ENCODE measurements around the gene SBNO2.

The SBNO2 gene

DNA sequence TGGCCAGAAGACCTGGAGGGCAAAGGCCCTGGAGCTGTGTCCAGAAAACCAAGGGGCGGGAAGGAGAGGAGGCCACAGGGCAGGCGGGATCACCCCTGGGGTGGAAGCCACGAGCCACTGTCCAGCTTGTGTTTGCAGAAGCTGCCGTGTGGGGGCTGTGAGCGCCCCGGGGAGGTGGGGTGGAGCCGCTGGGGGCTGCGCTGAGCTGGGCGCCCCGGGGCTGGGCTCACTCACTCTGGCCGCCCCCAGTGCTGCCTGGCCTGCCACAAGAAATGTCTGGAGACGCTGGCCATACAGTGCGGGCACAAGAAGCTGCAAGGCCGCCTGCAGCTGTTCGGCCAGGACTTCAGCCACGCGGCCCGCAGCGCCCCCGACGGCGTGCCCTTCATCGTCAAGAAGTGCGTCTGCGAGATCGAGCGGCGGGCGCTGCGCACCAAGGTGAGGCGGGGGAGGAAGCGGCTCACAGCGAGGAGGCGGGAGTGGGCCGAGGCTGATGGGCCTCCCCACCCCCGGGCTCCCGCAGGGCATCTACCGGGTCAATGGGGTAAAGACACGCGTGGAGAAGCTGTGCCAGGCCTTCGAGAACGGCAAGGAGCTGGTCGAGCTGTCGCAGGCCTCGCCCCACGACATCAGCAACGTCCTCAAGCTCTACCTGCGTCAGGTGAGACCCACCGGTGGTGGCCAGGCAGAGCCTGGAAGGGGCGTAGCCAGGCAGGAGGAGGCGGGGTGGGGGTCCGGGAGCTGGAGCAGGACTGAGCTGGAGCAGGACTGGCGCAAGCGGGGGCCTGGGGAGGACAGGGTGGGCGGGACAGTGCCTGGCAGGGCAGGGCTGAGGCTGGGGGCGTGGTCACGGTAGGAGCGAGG, 92.5 kb downstream of the SBNO2 start:
- Histone ChIP-seq H3K4me3 (ENCODE audit: low read length in 2 of 2) (no peak overlapping the region), H3K4me1 (ENCODE audit: control insufficient read depth, insufficient read depth, low read length) (no peaks in the 10 kb centered on the region), H3K27me3 (ENCODE audit: control insufficient read depth in 1 of 2, insufficient read depth in 2 of 2, low read length in 2 of 2) (no peaks in the 10 kb centered on the region), H3K36me3 (ENCODE audit: control insufficient read depth in 2 of 2, insufficient read depth in 2 of 2, low read length in 2 of 2) (no peaks in the 10 kb centered on the region), H3K9me3 (ENCODE audit: control insufficient read depth in 2 of 2, low read length in 2 of 2) (no peaks in the 10 kb centered on the region), H3K9ac (ENCODE audit: low read length in 2 of 2) (no peak overlapping the region), H3K27ac (ENCODE audit: low read length) (no peak overlapping the region)

DNA sequence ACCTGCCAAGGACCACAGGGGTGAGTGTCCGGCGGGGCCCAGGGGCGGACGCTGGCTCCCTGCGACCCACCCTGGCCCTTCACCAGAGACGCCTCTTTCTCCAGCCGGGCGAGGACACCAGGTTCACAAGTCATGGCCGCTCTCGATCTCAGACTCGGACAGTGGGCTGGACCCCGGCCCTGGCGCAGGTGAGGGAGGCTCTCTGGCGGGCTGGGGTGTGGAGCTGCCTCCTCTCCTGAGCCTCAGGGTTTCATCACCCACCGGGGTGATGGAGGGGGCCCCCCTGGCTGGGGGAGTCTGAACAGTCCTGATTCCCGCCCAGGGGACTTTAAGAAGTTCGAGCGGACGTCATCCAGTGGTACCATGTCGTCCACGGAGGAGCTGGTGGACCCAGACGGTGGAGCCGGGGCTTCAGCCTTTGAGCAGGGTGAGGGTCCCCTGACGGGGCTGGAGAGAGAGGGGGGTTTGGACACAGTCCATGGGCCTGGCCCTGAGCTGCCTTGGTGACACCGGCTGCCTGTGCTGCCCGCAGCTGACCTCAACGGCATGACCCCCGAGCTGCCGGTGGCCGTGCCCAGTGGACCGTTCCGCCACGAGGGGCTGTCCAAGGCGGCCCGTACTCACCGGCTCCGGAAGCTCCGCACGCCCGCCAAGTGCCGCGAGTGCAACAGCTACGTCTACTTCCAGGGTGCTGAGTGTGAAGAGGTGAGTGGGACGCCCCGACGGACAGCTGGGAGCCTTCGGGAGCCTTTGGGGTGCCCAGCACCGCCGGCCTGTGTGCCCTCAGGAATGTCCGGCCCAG, 93.5 kb downstream of the SBNO2 start:
- Histone ChIP-seq H3K4me3 (ENCODE audit: low read length in 2 of 2) (no peak overlapping the region), H3K27me3 (ENCODE audit: control insufficient read depth in 1 of 2, insufficient read depth in 2 of 2, low read length in 2 of 2) (no peaks in the 10 kb centered on the region), H3K9ac (ENCODE audit: low read length in 2 of 2) (no peak overlapping the region), H3K4me1 (ENCODE audit: control insufficient read depth, insufficient read depth, low read length) (no peaks in the 10 kb centered on the region), H3K9me3 (ENCODE audit: control insufficient read depth in 2 of 2, low read length in 2 of 2) (no peaks in the 10 kb centered on the region), H3K27ac (ENCODE audit: low read length) (no peak overlapping the region), H3K36me3 (ENCODE audit: control insufficient read depth in 2 of 2, insufficient read depth in 2 of 2, low read length in 2 of 2) (no peaks in the 10 kb centered on the region)

DNA sequence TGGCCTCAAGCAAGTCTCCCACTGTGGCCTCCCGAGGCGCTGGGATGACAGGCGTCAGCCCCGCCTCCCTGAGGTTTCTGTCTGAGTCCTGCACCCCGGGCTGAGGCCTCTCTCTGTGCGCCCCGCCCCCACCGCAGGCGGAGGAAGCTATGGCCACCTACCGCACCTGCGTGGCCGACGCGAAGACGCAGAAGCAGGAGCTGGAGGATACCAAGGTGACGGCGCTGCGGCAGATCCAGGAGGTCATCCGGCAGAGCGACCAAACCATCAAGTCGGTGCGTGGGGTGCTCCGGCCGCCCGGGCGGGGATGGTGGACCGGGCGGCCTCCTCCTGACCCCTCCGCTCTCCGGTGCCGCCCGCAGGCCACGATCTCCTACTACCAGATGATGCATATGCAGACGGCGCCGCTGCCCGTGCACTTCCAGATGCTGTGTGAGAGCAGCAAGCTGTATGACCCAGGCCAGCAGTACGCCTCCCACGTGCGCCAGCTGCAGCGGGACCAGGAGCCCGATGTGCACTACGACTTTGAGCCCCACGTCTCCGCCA, 94.4 kb downstream of the SBNO2 start:
- H3K4me3 ChIP-seq (ENCODE audit: low read length in 2 of 2), result no peak overlapping the region
- H3K27ac ChIP-seq (ENCODE audit: low read length), result no peak overlapping the region
- no peaks in the 10 kb centered on the region for H3K36me3 ChIP-seq (ENCODE audit: control insufficient read depth in 2 of 2, insufficient read depth in 2 of 2, low read length in 2 of 2)
- no peak overlapping the region for H3K9ac ChIP-seq (ENCODE audit: low read length in 2 of 2)
- H3K9me3 ChIP-seq (ENCODE audit: control insufficient read depth in 2 of 2, low read length in 2 of 2), result no peaks in the 10 kb centered on the region
- H3K4me1 ChIP-seq (ENCODE audit: control insufficient read depth, insufficient read depth, low read length), result peaks cover 2% of the 10 kb centered on the region
- H3K27me3 ChIP-seq (ENCODE audit: control insufficient read depth in 1 of 2, insufficient read depth in 2 of 2, low read length in 2 of 2), result no peaks in the 10 kb centered on the region

DNA sequence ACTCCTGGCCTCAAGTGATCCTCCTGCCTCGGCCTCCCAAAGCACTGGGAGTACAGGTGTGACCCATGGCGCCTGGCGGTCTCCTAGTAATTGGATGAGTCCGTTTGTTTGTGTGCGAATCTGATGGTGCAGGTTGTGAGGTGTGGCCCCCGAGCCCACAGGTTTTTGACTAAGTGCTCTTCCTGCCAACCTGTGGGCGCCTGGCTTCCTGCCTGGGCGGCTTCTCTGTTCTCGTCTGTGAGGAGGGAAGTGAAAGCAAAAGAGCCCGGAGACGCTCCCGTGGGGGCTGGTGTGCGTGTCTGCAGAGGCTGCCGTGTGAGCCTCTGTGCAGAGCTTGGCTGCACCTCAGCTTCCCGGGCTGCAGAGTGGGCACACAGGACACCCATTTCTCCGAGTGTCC, 97.1 kb downstream of the SBNO2 start:
- no peaks in the 10 kb centered on the region for H3K9me3 ChIP-seq (ENCODE audit: control insufficient read depth in 2 of 2, low read length in 2 of 2)
- H3K4me3 ChIP-seq (ENCODE audit: low read length in 2 of 2), result no peak overlapping the region
- H3K27me3 ChIP-seq (ENCODE audit: control insufficient read depth in 1 of 2, insufficient read depth in 2 of 2, low read length in 2 of 2), result peaks cover 4 to 13% of the 10 kb centered on the region in 2 donors
- H3K4me1 ChIP-seq (ENCODE audit: control insufficient read depth, insufficient read depth, low read length), result peaks cover 2% of the 10 kb centered on the region
- no peak overlapping the region for H3K27ac ChIP-seq (ENCODE audit: low read length)
- H3K36me3 ChIP-seq (ENCODE audit: control insufficient read depth in 2 of 2, insufficient read depth in 2 of 2, low read length in 2 of 2), result no peaks in the 10 kb centered on the region
- H3K9ac ChIP-seq (ENCODE audit: low read length in 2 of 2), result no peak overlapping the region

DNA sequence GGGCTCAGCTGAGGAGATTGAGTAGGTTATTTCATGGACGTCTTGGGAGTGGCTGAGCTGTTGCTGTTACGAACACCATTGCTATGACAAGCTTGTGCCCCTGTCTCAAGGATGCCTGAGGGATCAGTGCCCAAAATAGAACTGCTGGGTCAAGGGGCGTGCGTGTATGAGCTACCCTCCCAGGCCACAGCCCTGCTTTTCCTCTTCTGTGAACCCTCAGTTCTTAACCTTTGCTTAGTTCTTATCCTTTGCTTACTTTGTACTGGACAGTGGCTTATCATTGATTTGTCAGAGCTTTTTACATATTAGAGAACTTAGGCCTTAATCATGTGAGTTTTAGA, 98.1 kb downstream of the SBNO2 start:
- Histone ChIP-seq H3K36me3 (ENCODE audit: control insufficient read depth in 2 of 2, insufficient read depth in 2 of 2, low read length in 2 of 2) (no peaks in the 10 kb centered on the region), H3K27ac (ENCODE audit: low read length) (no peak overlapping the region), H3K4me3 (ENCODE audit: low read length in 2 of 2) (no peak overlapping the region), H3K9me3 (ENCODE audit: control insufficient read depth in 2 of 2, low read length in 2 of 2) (no peaks in the 10 kb centered on the region), H3K4me1 (ENCODE audit: control insufficient read depth, insufficient read depth, low read length) (peaks cover 10% of the 10 kb centered on the region), H3K27me3 (ENCODE audit: control insufficient read depth in 1 of 2, insufficient read depth in 2 of 2, low read length in 2 of 2) (peaks cover 4 to 20% of the 10 kb centered on the region in 2 donors), H3K9ac (ENCODE audit: low read length in 2 of 2) (no peak overlapping the region)

DNA sequence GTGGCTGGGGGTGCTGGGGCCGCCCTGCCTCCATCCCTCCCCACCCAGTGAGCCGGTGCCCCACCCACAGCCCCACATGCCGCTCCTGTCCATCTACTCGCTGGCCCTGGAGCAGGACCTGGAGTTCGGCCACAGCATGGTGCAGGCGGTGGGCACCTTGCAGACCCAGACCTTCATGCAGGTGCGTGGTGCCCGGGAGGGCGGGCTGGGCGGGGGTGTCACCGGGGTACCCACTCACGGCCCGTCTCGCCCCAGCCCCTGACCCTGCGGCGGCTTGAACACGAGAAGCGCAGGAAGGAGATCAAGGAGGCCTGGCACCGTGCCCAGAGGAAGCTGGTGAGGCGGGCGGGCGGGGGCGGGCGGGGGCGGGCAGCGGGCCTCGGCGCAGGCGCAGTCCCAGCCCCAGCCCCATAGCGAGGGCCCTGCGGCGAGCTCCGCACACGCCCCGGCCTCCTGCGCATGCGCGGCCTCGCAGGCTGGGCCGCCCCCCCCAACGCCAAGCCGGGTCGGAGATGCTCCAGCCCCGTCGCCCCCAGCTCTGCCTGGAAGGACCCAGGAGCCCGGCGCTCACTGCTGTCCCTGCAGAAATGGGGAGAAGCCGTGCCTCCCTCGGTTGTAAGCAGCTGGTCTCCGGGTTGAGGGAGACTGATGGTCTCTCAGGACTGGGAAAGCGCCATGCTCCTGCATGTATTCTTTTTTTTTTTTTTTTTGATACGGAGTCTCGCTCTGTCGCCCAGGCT, 99.4 kb downstream of the SBNO2 start:
- H3K27ac ChIP-seq (ENCODE audit: low read length), result no peak overlapping the region
- no peaks in the 10 kb centered on the region for H3K9me3 ChIP-seq (ENCODE audit: control insufficient read depth in 2 of 2, low read length in 2 of 2)
- H3K36me3 ChIP-seq (ENCODE audit: control insufficient read depth in 2 of 2, insufficient read depth in 2 of 2, low read length in 2 of 2), result no peaks in the 10 kb centered on the region
- peaks cover 9 to 26% of the 10 kb centered on the region in 2 donors for H3K27me3 ChIP-seq (ENCODE audit: control insufficient read depth in 1 of 2, insufficient read depth in 2 of 2, low read length in 2 of 2)
- peaks cover 11% of the 10 kb centered on the region for H3K4me1 ChIP-seq (ENCODE audit: control insufficient read depth, insufficient read depth, low read length)
- H3K9ac ChIP-seq (ENCODE audit: low read length in 2 of 2), result no peak overlapping the region
- H3K4me3 ChIP-seq (ENCODE audit: low read length in 2 of 2), result no peak overlapping the region

DNA sequence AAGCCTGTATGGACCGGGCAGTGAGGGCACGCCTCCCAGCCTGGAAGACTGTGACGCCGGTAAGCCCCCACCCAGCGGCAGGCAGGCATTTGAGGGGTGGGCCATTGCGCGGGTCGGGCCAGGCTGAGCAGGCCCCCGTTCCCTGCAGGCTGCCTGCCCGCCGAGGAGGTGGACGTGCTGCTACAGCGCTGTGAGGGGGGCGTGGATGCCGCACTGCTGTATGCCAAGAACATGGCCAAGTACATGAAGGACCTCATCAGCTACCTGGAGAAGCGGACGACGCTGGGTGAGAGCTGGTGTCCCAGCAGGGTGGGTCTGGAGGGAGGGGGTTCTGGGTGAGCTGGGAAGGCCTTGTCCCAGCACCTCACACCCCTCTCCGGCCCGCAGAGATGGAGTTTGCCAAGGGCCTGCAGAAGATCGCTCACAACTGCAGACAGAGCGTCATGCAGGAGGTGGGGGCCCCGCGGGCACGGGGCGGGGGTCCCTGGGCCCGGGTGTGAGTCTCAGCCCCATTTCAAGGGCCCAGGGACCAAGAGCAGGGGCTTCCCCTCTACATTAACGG, 100.0 kb downstream of the SBNO2 start:
- Histone ChIP-seq H3K4me1 (ENCODE audit: control insufficient read depth, insufficient read depth, low read length) (peaks cover 11% of the 10 kb centered on the region), H3K27me3 (ENCODE audit: control insufficient read depth in 1 of 2, insufficient read depth in 2 of 2, low read length in 2 of 2) (peaks cover 13 to 32% of the 10 kb centered on the region in 2 donors), H3K9me3 (ENCODE audit: control insufficient read depth in 2 of 2, low read length in 2 of 2) (no peaks in the 10 kb centered on the region), H3K9ac (ENCODE audit: low read length in 2 of 2) (no peak overlapping the region), H3K4me3 (ENCODE audit: low read length in 2 of 2) (no peak overlapping the region), H3K36me3 (ENCODE audit: control insufficient read depth in 2 of 2, insufficient read depth in 2 of 2, low read length in 2 of 2) (no peaks in the 10 kb centered on the region), H3K27ac (ENCODE audit: low read length) (no peak overlapping the region)

DNA sequence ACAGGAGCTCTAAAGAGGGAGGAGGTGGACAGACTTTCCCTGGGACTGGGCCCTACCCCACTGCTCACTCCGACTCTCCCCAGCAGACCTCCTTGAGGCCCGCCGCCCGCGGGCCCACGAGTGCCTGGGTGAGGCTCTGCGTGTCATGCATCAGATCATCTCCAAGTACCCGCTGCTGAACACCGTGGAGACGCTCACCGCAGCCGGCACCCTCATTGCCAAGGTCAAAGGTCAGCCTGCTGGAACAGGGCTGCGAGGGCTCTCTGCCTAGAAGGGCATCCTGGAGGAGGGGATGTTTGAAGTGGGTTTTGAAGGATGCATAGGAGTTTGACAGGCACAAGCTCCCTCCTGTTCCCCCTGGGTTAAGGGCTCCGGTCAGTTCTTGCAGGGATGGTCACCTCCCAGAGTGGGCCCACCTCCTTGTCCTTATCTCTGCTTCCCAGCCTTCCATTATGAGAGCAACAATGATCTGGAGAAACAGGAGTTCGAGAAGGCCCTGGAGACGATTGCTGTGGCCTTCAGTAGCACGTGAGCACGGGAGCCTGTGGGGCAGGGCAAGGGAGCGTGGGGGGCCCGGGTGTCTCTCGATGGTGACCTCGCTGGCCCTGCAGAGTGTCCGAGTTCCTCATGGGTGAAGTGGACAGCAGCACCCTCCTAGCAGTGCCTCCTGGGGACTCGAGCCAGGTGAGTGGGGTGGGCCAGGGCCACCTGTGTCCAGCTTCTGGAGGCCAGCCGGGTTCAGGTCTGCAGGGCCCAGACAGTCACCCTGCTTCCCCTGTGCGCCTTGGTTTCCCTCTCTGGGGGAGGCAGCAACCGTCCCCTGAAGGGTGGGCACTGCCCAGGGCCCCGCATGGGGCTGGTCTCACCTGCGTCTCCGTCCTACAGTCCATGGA, 100.8 kb downstream of the SBNO2 start:
- no peak overlapping the region for H3K9ac ChIP-seq (ENCODE audit: low read length in 2 of 2)
- peaks cover 20 to 39% of the 10 kb centered on the region in 2 donors for H3K27me3 ChIP-seq (ENCODE audit: control insufficient read depth in 1 of 2, insufficient read depth in 2 of 2, low read length in 2 of 2)

DNA sequence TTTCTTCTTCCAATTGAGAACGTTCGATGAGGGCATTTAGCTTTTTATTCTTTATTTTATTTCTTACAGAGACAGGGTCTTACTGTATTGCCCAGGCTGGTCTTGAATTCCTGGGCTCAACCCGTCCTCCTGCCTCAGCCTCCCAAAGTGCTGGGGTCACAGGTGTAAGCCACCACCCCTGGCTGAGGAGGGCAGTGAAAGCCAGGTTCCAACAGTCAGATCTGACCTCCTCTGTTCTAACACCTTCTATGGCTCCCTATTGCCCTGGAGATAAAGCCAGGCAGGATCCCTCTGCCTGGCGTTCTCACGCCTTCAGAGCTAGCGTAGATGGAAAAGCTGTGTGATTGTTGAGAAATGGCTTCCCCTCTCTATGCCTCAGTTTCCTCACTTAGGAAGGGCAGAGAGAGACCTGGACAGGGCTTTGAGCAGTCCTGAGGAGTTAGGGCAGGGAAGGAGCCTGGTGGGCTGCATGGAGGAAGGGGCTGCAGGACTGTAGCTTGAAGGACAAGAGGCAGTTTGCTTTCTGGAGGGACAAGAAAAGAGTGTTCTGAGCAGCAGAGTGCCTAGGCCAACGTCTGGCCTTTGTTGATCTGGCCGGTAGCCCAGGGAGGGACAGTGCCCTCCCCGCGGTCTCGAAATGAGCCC, 101.6 kb downstream of the SBNO2 start:
- Histone ChIP-seq H3K9ac (ENCODE audit: low read length in 2 of 2) (no peak overlapping the region), H3K9me3 (ENCODE audit: control insufficient read depth in 2 of 2, low read length in 2 of 2) (no peaks in the 10 kb centered on the region), H3K27me3 (ENCODE audit: control insufficient read depth in 1 of 2, insufficient read depth in 2 of 2, low read length in 2 of 2) (peaks cover 27 to 47% of the 10 kb centered on the region in 2 donors), H3K4me3 (ENCODE audit: low read length in 2 of 2) (no peak overlapping the region), H3K27ac (ENCODE audit: low read length) (no peak overlapping the region), H3K36me3 (ENCODE audit: control insufficient read depth in 2 of 2, insufficient read depth in 2 of 2, low read length in 2 of 2) (no peaks in the 10 kb centered on the region), H3K4me1 (ENCODE audit: control insufficient read depth, insufficient read depth, low read length) (peaks cover 12% of the 10 kb centered on the region)

More for the DNA sequence above, 100.8 kb downstream of the SBNO2 start:
- no peaks in the 10 kb centered on the region for H3K36me3 ChIP-seq (ENCODE audit: control insufficient read depth in 2 of 2, insufficient read depth in 2 of 2, low read length in 2 of 2)
- H3K4me1 ChIP-seq (ENCODE audit: control insufficient read depth, insufficient read depth, low read length), result peaks cover 11% of the 10 kb centered on the region
- no peak overlapping the region for H3K4me3 ChIP-seq (ENCODE audit: low read length in 2 of 2)
- no peaks in the 10 kb centered on the region for H3K9me3 ChIP-seq (ENCODE audit: control insufficient read depth in 2 of 2, low read length in 2 of 2)
- no peak overlapping the region for H3K27ac ChIP-seq (ENCODE audit: low read length)

Data from stomach smooth muscle (tissue), 2 donors.